Endodermal cell (in vitro differentiated cells): ENCODE data around the gene CYP27C1. TPM values are rescaled to one million over a fixed set of nuclear protein-coding genes. Genes with fewer than 3 reads are reported as not detected.

ENCODE experiments used
- DNase-seq: peaks from one replicate; pipeline ENCODE4 v3.0.0-alpha.2; 2017
- H3K27ac ChIP-seq: 2 replicates; pipeline ENCODE4 v1.5.1; 2013; ENCODE audit warnings: mild to moderate bottlenecking, low read depth, low read length, moderate library complexity
- H3K27me3 ChIP-seq: 2 replicates; pipeline ENCODE4 v1.6.1; 2013; ENCODE audit warnings: mild to moderate bottlenecking, low read length, moderate library complexity; ENCODE audit not compliant: insufficient read depth, control insufficient read depth, poor library complexity, severe bottlenecking
- H3K36me3 ChIP-seq: 2 replicates; pipeline ENCODE4 v1.7.0; 2013; ENCODE audit warnings: mild to moderate bottlenecking, low read length, moderate library complexity; ENCODE audit not compliant: control insufficient read depth, insufficient read depth
- H3K4me1 ChIP-seq: one replicate; pipeline ENCODE4 v1.7.0; 2013; ENCODE audit warnings: low read length; ENCODE audit not compliant: control insufficient read depth, insufficient read depth
- H3K4me3 ChIP-seq: 2 replicates; pipeline ENCODE4 v1.5.1; 2013; ENCODE audit warnings: mild to moderate bottlenecking, low read length, moderate library complexity
- H3K9ac ChIP-seq: 2 replicates; pipeline ENCODE4 v1.6.1; 2013; ENCODE audit warnings: mild to moderate bottlenecking, low read length, moderate library complexity; ENCODE audit not compliant: poor library complexity, severe bottlenecking; ENCODE audit errors: extremely low read depth
- H3K9me3 ChIP-seq: 2 replicates; pipeline ENCODE4 v1.6.1; 2013; ENCODE audit warnings: mild to moderate bottlenecking, low read length, moderate library complexity; ENCODE audit not compliant: control insufficient read depth
- H3K27ac Mint-ChIP-seq: 2 replicates; pipeline ENCODE4 v1.8.0; 2020; ENCODE audit warnings: mixed read lengths
- H3K27me3 Mint-ChIP-seq: 2 replicates; pipeline ENCODE4 v1.8.0; 2021; ENCODE audit warnings: mild to moderate bottlenecking, mixed read lengths; ENCODE audit not compliant: insufficient read depth
- H3K36me3 Mint-ChIP-seq: 2 replicates; pipeline ENCODE4 v1.8.0; 2020; ENCODE audit warnings: low read depth, mixed read lengths
- H3K4me1 Mint-ChIP-seq: 2 replicates; pipeline ENCODE4 v1.8.0; 2020; ENCODE audit warnings: mixed read lengths
- H3K4me3 Mint-ChIP-seq: 2 replicates; pipeline ENCODE4 v1.8.0; 2020; ENCODE audit warnings: mild to moderate bottlenecking, moderate library complexity, mixed read lengths
- H3K9me3 Mint-ChIP-seq: 2 replicates; pipeline ENCODE4 v1.8.0; 2020; ENCODE audit warnings: mild to moderate bottlenecking, mixed read lengths
- CTCF ChIP-seq: fragments of 200-600 bp; sonication (generic); conservative IDR thresholded peaks from 2 replicates; pipeline ENCODE4 v1.5.0; 2021; ENCODE audit warnings: antibody characterized with exemption, mild to moderate bottlenecking
- WGBS, 2 experiments: methylation state at CpG; one replicate each; pipeline versions ENCODE4 v1.1.5 to v1.1.7; 2013; ENCODE audit warnings: missing lambda C conversion rate in 2 of 2, mixed read lengths in 1 of 2; ENCODE audit not compliant: insufficient coverage in 1 of 2, insufficient read length in 1 of 2; 5-methylcytosine and 5-hydroxymethylcytosine counted together
- total RNA-seq, 2 donors: library from RNA; stranded (reverse); fragmentation: NEBNext Ultra II Directional in 1 of 2; extraction: Animal tissue kit (Norgen Biotek cat#: 25700) in 1 of 2; gene quantifications; 2 replicates in 1 of 2; 3 replicates in 1 of 2; pipeline ENCODE4 v1.2.1, GENCODE V29; 2021

Gene CYP27C1
- total RNA-seq, 2 donors from 2014 or later: 4.4 to 4.9 TPM

GRCh38 chr2:127194447-127194846, 25.7 kb downstream of the CYP27C1 start:
- no peak for TF ChIP-seq CTCF
- Mint-ChIP-seq H3K27me3 (no peaks in the 10 kb centered on the region), H3K4me3 (no peak overlapping the region), H3K27ac (no peak overlapping the region), H3K36me3 (peaks cover 7% of the 10 kb centered on the region), H3K9me3 (no peaks in the 10 kb centered on the region), H3K4me1 (peaks cover 5% of the 10 kb centered on the region)
- Histone ChIP-seq H3K9me3 (peaks cover 9% of the 10 kb centered on the region), H3K27me3 (no peaks in the 10 kb centered on the region), H3K36me3 (no peaks in the 10 kb centered on the region), H3K4me1 (no peaks in the 10 kb centered on the region), H3K27ac (no peak overlapping the region), H3K4me3 (no peak overlapping the region), H3K9ac (no peak overlapping the region)
- WGBS, 2 experiments: 73 to 78% methylated on average over 6 of the region's 6 CpGs
- DNase-seq: peak; percentile 54

GRCh38 chr2:127193967-127194280, 26.2 kb downstream of the CYP27C1 start:
- H3K4me1 ChIP-seq: no peaks in the 10 kb centered on the region
- no peak overlapping the region for H3K27ac ChIP-seq
- peaks cover 10% of the 10 kb centered on the region for H3K36me3 Mint-ChIP-seq
- H3K4me3 ChIP-seq: no peak overlapping the region
- no peak for DNase-seq
- H3K36me3 ChIP-seq: no peaks in the 10 kb centered on the region
- H3K27me3 ChIP-seq: no peaks in the 10 kb centered on the region
- H3K9ac ChIP-seq: no peak overlapping the region
- TF ChIP-seq CTCF: no peak
- WGBS, 2 experiments: 33 to 80% methylated on average over 2 to 5 of the region's 5 CpGs
- peaks cover 2% of the 10 kb centered on the region for H3K9me3 Mint-ChIP-seq
- peaks cover 5% of the 10 kb centered on the region for H3K4me1 Mint-ChIP-seq
- no peaks in the 10 kb centered on the region for H3K27me3 Mint-ChIP-seq
- H3K9me3 ChIP-seq: peaks cover 9% of the 10 kb centered on the region
- no peak overlapping the region for H3K4me3 Mint-ChIP-seq
- peak overlapping the region; percentile 21 for H3K27ac Mint-ChIP-seq

GRCh38 chr2:127193164-127193966, 26.7 kb downstream of the CYP27C1 start:
- Histone ChIP-seq H3K4me3 (no peak overlapping the region), H3K27ac (no peak overlapping the region)

More at GRCh38 chr2:127193164-127193966, 26.7 kb downstream of the CYP27C1 start:
- H3K4me1 ChIP-seq: no peaks in the 10 kb centered on the region
- Mint-ChIP-seq H3K9me3 (peaks cover 2% of the 10 kb centered on the region), H3K27ac (peak overlapping the region; percentile 21), H3K27me3 (no peaks in the 10 kb centered on the region), H3K4me1 (peaks cover 5% of the 10 kb centered on the region), H3K36me3 (peaks cover 10% of the 10 kb centered on the region), H3K4me3 (no peak overlapping the region)
- WGBS, 2 experiments: 88 to 93% methylated on average over 8 to 26 of the region's 26 CpGs
- no peaks in the 10 kb centered on the region for H3K36me3 ChIP-seq
- H3K9me3 ChIP-seq: peaks cover 9% of the 10 kb centered on the region
- no peak for TF ChIP-seq CTCF
- no peak overlapping the region for H3K9ac ChIP-seq
- peak; percentile 56 for DNase-seq
- no peaks in the 10 kb centered on the region for H3K27me3 ChIP-seq
